MCF 10A (cell line): ENCODE data around the gene BANF2. TPM values are rescaled to one million over a fixed set of nuclear protein-coding genes. Genes with fewer than 3 reads are reported as not detected.

Experiments used
- BruUV-seq: library from RNA; stranded (reverse); fragments of 400-500 nt; replicated peaks from 2 replicates; lab custom pipeline; 2021; lab: Mats Ljungman, UMichigan
- CTCF ChIA-PET: fragments of 300-600 bp; sonication (Branson Sonifier 250); formaldehyde crosslinking; extraction: SDS; loops from one replicate; lab custom pipeline; 2021; ENCODE audit warnings: antibody characterized with exemption, inconsistent platforms; lab: Yijun Ruan, JAX
- POLR2A ChIA-PET: fragments of 300-600, 350-650 bp; sonication (Branson Sonifier 250); formaldehyde crosslinking; extraction: SDS; loops from one replicate; lab custom pipeline; 2020; ENCODE audit warnings: antibody characterized with exemption, inconsistent platforms; lab: Yijun Ruan, JAX
- DNase-seq: peaks from one replicate; pipeline ENCODE4 v3.0.0-alpha.2; 2018; ENCODE audit not compliant: unreplicated experiment
- H3K27ac Mint-ChIP-seq: one replicate; pipeline ENCODE4 v1.8.0; 2022; ENCODE audit warnings: mild to moderate bottlenecking, low read depth, mixed read lengths; ENCODE audit not compliant: unreplicated experiment
- H3K27me3 Mint-ChIP-seq: one replicate; pipeline ENCODE4 v1.8.0; 2022; ENCODE audit warnings: mixed read lengths; ENCODE audit not compliant: insufficient read depth, unreplicated experiment
- H3K36me3 Mint-ChIP-seq: one replicate; pipeline ENCODE4 v1.8.0; 2022; ENCODE audit warnings: mild to moderate bottlenecking, moderate library complexity, mixed read lengths; ENCODE audit not compliant: insufficient read depth, unreplicated experiment
- H3K4me1 Mint-ChIP-seq: one replicate; pipeline ENCODE4 v1.8.0; 2022; ENCODE audit warnings: mixed read lengths; ENCODE audit not compliant: insufficient read depth, unreplicated experiment
- H3K4me3 Mint-ChIP-seq: one replicate; pipeline ENCODE4 v1.8.0; 2022; ENCODE audit warnings: mild to moderate bottlenecking, moderate library complexity, mixed read lengths; ENCODE audit not compliant: unreplicated experiment
- H3K9me3 Mint-ChIP-seq: one replicate; pipeline ENCODE4 v1.8.0; 2022; ENCODE audit warnings: mixed read lengths; ENCODE audit not compliant: unreplicated experiment
- intact Hi-C: fragments of 100-400 bp; cut with micrococcal nuclease; formaldehyde crosslinking; loops from 2 replicates; pipeline ENCODE4 v1.14.1; 2022
- total RNA-seq: library from RNA; stranded (reverse); gene quantifications from 2 replicates; pipeline ENCODE4 v1.2.3, GENCODE V29; 2022
- TF ChIP-seq, protein P1 (sequence below): fragments of 200-600 bp; IDR thresholded peaks from one replicate; pipeline ENCODE4 v1.8.0; 2022; ENCODE audit warnings: antibody characterized with exemption, mild to moderate bottlenecking; ENCODE audit not compliant: unreplicated experiment

Gene BANF2
- total RNA-seq, 1 experiment from 2014 or later: not detected

DNA sequence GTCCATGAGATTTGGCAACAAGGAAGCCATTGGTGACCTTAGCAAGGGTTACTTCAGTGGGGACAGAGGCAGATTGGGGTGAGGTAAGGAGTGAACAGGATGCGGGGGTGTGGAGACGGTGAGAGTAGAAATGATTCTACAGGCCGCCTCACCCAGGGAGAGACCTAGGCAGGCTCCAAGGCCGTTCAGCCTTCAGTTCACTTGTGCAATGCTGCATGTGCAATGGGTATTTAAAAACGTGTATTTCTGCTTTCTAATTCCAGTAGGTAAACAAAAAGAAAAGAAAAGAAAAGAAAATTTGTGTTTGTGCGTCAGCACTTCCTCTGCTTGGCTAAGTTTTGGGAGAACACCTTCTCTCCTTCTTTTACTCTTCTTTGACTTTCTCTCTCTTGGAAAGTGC lies 56.8 kb downstream of the BANF2 start:
- DNase-seq: no peak
- Mint-ChIP-seq H3K4me1 (no peaks in the 10 kb centered on the region), H3K27me3 (peaks cover 46% of the 10 kb centered on the region), H3K27ac (no peak overlapping the region), H3K4me3 (no peak overlapping the region), H3K9me3 (peaks cover 10% of the 10 kb centered on the region), H3K36me3 (no peaks in the 10 kb centered on the region)
- no TSS peak for BruUV-seq
- TF ChIP-seq, protein P1, sequence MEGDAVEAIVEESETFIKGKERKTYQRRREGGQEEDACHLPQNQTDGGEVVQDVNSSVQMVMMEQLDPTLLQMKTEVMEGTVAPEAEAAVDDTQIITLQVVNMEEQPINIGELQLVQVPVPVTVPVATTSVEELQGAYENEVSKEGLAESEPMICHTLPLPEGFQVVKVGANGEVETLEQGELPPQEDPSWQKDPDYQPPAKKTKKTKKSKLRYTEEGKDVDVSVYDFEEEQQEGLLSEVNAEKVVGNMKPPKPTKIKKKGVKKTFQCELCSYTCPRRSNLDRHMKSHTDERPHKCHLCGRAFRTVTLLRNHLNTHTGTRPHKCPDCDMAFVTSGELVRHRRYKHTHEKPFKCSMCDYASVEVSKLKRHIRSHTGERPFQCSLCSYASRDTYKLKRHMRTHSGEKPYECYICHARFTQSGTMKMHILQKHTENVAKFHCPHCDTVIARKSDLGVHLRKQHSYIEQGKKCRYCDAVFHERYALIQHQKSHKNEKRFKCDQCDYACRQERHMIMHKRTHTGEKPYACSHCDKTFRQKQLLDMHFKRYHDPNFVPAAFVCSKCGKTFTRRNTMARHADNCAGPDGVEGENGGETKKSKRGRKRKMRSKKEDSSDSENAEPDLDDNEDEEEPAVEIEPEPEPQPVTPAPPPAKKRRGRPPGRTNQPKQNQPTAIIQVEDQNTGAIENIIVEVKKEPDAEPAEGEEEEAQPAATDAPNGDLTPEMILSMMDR: no peak
- ChIA-PET CTCF (no interaction called here), POLR2A (no interaction called here)
- intact Hi-C loops: no loop called here

DNA sequence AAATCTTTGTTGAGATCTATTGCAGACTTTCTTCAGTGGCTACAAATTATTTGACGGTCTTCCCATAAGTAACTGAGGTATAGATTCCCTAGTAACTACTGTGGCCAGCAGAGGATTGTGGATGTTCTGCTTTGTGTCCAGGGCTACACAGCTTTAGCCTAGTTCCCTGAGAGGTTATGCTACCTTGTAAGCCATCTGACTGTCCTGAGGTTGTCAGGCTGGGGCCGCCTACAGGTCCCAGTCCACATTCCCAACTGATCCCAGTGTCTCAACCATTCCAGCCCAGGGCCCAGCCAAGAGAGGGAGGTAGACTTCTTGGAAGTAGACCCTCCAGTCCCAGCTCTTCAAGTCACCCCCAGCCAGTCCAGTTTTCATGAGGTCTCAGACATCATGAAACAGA lies 57.7 kb downstream of the BANF2 start:
- no peaks in the 10 kb centered on the region for H3K4me1 Mint-ChIP-seq
- ChIA-PET CTCF (interaction anchor here (0.7 to 1.0 kb wide), 2 partner anchors 13 to 253 kb away, joined by 3 to 4 read pairs; no protein-coding TSS in a partner anchor), POLR2A (interaction anchor here (0.6 kb wide), 1 partner anchor 711 kb away, joined by 3 read pairs; no protein-coding TSS in a partner anchor)
- TF ChIP-seq, protein P1: no peak
- H3K27ac Mint-ChIP-seq: no peak overlapping the region
- peaks cover 42% of the 10 kb centered on the region for H3K27me3 Mint-ChIP-seq
- intact Hi-C loops: no loop called here
- DNase-seq: no peak
- BruUV-seq: no TSS peak
- H3K4me3 Mint-ChIP-seq: no peak overlapping the region
- H3K9me3 Mint-ChIP-seq: peaks cover 10% of the 10 kb centered on the region
- no peaks in the 10 kb centered on the region for H3K36me3 Mint-ChIP-seq

DNA sequence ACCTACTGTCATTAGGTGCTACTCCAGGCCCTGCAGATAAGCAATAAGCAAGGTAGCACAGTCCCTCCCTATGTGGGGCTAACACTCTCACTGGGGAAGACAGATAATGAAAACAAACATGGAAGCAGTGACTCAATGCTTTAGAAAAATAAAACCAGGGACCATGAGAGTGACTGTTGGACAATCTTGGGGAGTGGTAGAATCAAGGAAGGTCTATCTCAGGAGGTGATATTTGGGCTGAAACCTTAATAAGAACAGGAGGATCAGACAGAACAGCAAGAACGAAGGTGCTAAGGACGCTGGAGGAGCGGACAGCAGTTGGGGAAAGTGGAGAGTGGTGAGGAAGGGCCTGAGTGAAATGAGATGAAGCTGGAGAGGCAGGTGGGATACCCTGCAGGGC lies 58.2 kb downstream of the BANF2 start:
- no peaks in the 10 kb centered on the region for H3K4me1 Mint-ChIP-seq
- no peak overlapping the region for H3K4me3 Mint-ChIP-seq
- ChIA-PET POLR2A (interaction anchor here (0.6 kb wide), 1 partner anchor 147 kb away, joined by 3 read pairs; no protein-coding TSS in a partner anchor), CTCF (interaction anchor here (0.6 to 0.7 kb wide), 2 partner anchors 78 to 552 kb away, joined by 3 read pairs; no protein-coding TSS in a partner anchor)
- H3K27ac Mint-ChIP-seq: no peak overlapping the region
- no TSS peak for BruUV-seq
- peaks cover 37% of the 10 kb centered on the region for H3K27me3 Mint-ChIP-seq
- no peaks in the 10 kb centered on the region for H3K36me3 Mint-ChIP-seq
- peaks cover 10% of the 10 kb centered on the region for H3K9me3 Mint-ChIP-seq
- DNase-seq: no peak
- intact Hi-C loops: no loop called here
- TF ChIP-seq, protein P1: no peak

DNA sequence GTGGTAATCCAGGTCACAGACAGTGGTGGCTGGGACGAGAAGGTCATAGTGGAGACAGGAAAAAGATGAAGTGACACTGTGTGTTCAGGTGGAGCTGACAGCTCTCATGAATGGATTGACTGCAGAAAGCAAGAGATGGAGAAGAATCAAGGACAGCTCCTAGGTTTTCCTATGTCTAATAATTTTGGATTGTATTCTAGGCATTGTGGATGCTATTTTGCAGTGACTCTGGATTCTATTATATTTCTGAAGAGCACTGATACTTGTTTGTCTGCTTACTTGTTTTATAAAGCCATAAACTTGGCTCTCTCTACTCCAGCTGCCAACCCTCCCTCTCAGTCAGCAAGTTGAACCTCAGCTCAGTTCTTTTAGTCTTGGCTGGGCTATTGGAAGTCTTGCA lies 58.7 kb downstream of the BANF2 start:
- Mint-ChIP-seq H3K4me3 (no peak overlapping the region), H3K4me1 (no peaks in the 10 kb centered on the region), H3K9me3 (peaks cover 10% of the 10 kb centered on the region), H3K27me3 (peaks cover 32% of the 10 kb centered on the region), H3K36me3 (no peaks in the 10 kb centered on the region), H3K27ac (no peak overlapping the region)
- no peak for DNase-seq
- TF ChIP-seq, protein P1: no peak
- CTCF ChIA-PET: interaction anchor here (0.6 to 0.7 kb wide), 2 partner anchors 78 to 553 kb away, joined by 3 read pairs; no protein-coding TSS in a partner anchor
- intact Hi-C loops: no loop called here
- POLR2A ChIA-PET: interaction anchor here (0.6 kb wide), 1 partner anchor 148 kb away, joined by 3 read pairs; no protein-coding TSS in a partner anchor
- BruUV-seq: no TSS peak
